HG03432 (cell line): ENCODE results near the gene MUC20.
"Not testable (repeated sequence)": the region's sequence is repeated elsewhere in the genome, so short reads cannot be mapped to it uniquely, and the experiment has no call there.

Source experiments
- ATAC-seq: cut with Tn5 transposase; IDR thresholded peaks from one replicate; pipeline ENCODE4 v1.9.1; 2021; ENCODE audit warnings: mild to moderate bottlenecking, moderate library complexity; ENCODE audit not compliant: unreplicated experiment

The MUC20 gene

GRCh38 chr3:195692781-195693427, 27.9 kb upstream of the MUC20 start:
- ATAC-seq, result no peak

- ATAC-seq, result no peak
Observed at GRCh38 chr3:195693428-195694216, 27.2 kb upstream of the MUC20 start.

DNA sequence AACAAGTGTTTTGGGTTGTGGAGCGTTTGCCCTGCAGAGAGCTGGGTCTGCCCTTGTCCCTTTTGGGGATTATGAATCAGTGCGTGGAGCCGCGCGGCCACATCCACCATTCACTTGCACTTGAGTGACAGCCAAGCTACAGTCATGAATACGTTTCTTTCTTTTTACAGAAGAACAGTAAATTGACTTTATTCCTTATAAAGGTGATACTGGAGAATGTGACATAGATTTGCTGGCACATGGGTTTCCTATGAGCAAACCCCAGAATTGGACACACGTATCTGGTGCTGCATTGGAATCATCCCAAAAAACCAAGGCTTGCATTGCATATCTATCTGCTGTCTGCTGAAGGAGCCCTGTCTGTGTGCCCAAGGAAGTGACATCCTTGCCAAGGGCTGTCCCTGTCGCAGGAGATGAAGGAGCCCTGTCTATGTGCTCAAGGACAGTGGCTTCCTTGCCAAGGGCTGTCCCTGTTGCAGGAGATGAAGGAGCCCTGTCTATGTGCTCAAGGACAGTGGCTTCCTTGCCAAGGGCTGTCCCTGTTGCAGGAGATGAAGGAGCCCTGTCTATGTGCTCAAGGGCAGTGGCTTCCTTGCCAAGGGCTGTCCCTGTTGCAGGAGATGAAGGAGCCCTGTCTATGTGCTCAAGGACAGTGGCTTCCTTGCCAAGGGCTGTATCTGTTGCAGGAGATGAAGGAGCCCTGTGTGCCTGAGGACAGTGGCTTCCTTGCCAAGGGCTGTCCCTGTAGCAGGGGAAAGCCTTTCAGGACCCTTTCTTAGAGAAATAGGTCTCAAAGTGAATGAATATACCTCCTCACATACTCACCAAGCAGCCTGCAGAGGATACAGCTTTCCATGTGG, 26.3 kb upstream of the MUC20 start:
- not testable (repeated sequence) for ATAC-seq

DNA sequence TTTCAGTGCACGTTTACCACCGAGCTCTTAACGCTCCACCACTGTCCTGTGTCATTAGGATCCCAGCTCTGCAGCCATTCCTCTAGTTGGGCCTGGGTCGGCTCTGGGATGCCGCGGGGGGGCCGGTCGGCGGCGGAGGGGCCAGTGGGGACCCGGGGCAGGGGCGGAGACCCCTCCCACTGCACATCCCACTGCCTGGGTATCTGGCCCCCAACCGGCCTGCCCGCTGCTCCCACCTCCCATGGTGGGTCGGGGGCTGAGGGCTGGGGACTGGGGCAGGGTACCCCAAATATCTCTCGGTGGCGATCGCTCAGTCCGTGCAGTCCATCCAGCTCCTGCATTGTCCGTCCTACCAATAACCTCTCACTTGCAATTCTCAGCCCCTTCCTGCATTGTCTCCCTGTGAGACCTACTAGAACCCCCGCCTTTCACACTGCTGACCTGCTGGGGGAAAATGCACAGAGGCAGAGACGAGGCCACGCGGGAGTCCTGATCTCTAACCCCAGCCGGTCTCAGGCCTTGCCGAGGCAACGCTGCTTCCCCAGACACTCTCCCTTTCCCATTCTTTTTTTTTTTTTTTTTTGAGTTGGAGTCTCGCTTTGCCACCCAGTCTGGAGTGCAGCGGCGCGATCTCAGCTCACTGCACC, 24.0 kb upstream of the MUC20 start:
- no peak for ATAC-seq

DNA sequence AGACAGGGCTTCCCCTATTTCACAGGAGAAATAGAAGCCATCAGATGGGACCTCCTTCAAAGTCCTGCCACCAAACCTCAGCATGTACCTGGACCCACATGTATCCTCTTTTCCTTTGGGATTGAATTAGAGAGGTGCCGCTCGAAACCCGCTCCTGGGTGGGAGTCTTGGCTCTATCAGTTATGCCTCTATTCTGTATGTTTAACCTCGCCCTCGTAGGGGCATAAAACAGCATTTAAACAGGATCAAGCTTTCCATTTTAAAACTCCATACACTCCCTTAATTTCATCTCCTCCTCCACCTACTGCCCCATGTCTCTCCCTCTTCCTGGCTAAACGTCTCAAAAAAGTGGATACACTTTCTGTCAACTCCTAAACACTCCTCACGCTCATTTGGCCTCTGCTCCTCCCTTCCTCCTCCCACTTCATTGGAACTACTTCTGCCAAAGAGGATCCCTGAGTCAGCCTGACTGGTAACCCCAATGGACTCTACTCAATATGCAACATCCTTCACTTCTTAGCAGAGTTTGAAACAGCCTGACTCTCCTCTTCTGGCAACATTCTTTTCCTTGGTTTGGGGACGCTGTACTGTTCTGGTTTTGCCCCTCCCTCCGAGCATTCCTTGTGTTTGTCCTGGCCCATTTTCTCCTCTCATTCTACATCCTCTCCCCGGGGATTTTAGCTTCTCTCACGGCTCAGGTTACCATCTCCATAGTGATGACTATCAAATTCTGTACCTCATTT, 23.0 kb upstream of the MUC20 start:
- ATAC-seq, result no peak

- ATAC-seq, result no peak
Observed at GRCh38 chr3:195698325-195698646, 22.5 kb upstream of the MUC20 start.

DNA sequence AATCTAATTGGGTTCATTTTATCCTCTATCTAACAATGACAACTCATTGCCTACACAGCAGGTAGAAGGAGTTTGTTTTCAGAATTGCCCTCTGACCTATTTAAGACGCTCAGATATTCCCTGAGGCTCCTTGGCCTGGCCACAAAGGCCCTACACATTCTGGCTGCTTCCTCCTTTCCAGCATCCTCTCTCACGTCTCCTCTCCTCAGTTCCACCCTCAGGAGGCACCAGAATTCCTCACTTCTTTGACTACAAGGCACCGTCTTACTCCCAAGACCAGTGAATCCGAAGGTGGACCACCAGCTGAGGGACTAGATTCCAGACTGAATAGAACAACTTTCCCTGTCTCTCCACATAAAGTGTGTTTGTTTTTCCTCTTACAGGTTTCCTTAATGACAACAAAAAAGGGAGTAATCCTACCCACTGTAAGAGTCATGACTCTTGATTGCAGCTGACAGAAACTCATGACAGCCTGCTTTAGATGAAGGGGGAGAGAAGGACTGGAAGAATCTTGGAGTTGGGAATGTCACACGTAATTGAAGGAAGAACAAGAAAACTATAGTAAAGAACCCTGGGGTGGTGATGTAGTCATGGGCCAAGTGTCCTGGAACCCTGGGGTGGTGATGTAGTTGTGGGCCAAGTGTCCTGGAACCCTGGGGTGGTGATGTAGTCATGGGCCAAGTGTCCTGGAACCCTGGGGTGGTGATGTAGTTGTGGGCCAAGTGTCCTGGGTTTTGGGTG, 22.0 kb upstream of the MUC20 start:
- ATAC-seq, result no peak

GRCh38 chr3:195699388-195699771, 21.4 kb upstream of the MUC20 start:
- ATAC-seq, result no peak

DNA sequence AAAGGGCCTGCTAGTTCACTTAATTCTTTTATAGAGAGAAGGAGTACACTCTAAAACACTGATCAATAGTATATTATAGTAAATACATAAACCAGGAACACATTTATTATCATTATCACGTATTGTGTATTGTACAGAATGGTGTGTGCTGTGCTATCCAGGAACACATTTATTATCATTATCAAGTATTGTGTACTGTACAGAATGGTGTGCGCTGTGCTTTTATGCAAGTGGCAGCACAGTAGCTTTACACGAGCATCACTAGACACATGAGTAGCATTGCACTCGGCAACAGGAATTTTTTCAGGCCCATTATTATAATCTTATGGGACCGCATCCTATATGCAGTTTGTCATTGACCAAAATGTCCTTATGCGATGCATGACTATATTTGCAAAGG, 20.9 kb upstream of the MUC20 start:
- no peak for ATAC-seq

GRCh38 chr3:195700319-195700718, 20.5 kb upstream of the MUC20 start:
- ATAC-seq, result no peak

GRCh38 chr3:195701042-195701915, 19.5 kb upstream of the MUC20 start:
- ATAC-seq, result no peak

DNA sequence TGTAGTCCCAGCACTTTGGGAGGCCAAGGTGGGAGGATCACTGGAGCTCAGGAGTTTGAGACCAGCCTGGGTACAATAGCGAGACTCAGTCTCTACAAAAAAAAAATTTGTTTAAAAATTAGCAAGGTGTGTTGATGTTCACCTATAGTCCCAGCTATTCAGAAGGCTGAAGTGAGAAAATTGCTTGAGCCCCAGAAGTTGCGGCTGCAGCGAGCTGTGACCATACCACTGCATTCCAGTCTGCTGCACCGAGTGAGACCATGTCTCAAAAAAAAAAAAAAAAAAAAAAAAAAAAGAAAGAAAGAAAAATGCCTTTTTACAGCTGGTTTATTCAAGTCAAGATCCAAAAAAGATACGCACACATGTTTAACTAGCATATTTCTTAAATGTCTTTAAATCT, 17.0 kb upstream of the MUC20 start:
- no peak for ATAC-seq

- ATAC-seq, result no peak
Observed at GRCh38 chr3:195704433-195704999, 16.3 kb upstream of the MUC20 start.

- ATAC-seq, result no peak
Observed at GRCh38 chr3:195705081-195705991, 15.4 kb upstream of the MUC20 start.

- ATAC-seq, result no peak
Observed at GRCh38 chr3:195708061-195708460, 12.7 kb upstream of the MUC20 start.

GRCh38 chr3:195708626-195709481, 11.9 kb upstream of the MUC20 start:
- ATAC-seq, result no peak

GRCh38 chr3:195709676-195710085, 11.1 kb upstream of the MUC20 start:
- no peak for ATAC-seq
